Upper lobe of left lung (tissue), 6 donors: ENCODE results near the gene ZNF750. TPM values are rescaled to one million over a fixed set of nuclear protein-coding genes. Genes with fewer than 3 reads are reported as not detected.

Experiments
- ATAC-seq, 2 donors: fragments of 200-7000 bp; cut with Tn5 transposase; one replicate each; pipeline ENCODE4 v1.9.1; 2022; ENCODE audit warnings: mild to moderate bottlenecking in 2 of 2, moderate library complexity in 2 of 2; ENCODE audit not compliant: low FRiP score in 2 of 2
- DNase-seq, 2 donors: peaks; one replicate each; pipeline ENCODE4 v3.0.0-alpha.2; 2019 to 2020
- H3K27ac ChIP-seq, 4 donors: fragments of 200-600 bp; sonication (generic); one replicate each; pipeline ENCODE4 v1.5.1; 2016 to 2019
- H3K27me3 ChIP-seq, 4 donors: fragments of 200-600 bp; sonication (generic); one replicate each; pipeline ENCODE4 v1.5.1; 2017 to 2019
- H3K36me3 ChIP-seq, 4 donors: fragments of 200-600 bp; sonication (generic); one replicate each; pipeline ENCODE4 v1.5.1; 2016 to 2019
- H3K4me1 ChIP-seq, 4 donors: fragments of 200-600 bp; sonication (generic); one replicate each; pipeline ENCODE4 v1.5.1; 2018 to 2019
- H3K4me3 ChIP-seq, 4 donors: fragments of 200-600 bp; sonication (generic); one replicate each; pipeline ENCODE4 v1.5.1; 2017 to 2019; ENCODE audit warnings: mild to moderate bottlenecking in 2 of 4, moderate library complexity in 1 of 4
- H3K9me3 ChIP-seq, 4 donors: fragments of 200-600 bp; sonication (generic); one replicate each; pipeline ENCODE4 v1.5.1; 2018 to 2019
- CTCF ChIP-seq, 6 experiments: fragments of 450-650 bp in 4 of 6; fragments of 200-600 bp in 2 of 6; sonication (generic) in 2 of 6; IDR thresholded peaks; one replicate each; pipeline ENCODE4 v1.5.1; 2016 to 2019; ENCODE audit warnings: antibody characterized with exemption in 6 of 6
- EP300 ChIP-seq, 4 donors: sonication (generic); formaldehyde crosslinking; IDR thresholded peaks; one replicate each; pipeline ENCODE4 v1.5.1; 2017; ENCODE audit warnings: antibody characterized with exemption in 4 of 4, control low read depth in 2 of 4
- POLR2A ChIP-seq, 4 donors: fragments of 450-650 bp; IDR thresholded peaks; one replicate each; pipeline ENCODE4 v1.5.1; 2016 to 2017; ENCODE audit warnings: antibody characterized with exemption in 4 of 4, mild to moderate bottlenecking in 2 of 4
- POLR2AphosphoS5 ChIP-seq, 2 donors: sonication (generic); formaldehyde crosslinking; IDR thresholded peaks; one replicate each; pipeline ENCODE4 v1.5.1; 2017; ENCODE audit warnings: antibody characterized with exemption in 2 of 2
- WGBS, 2 donors: methylation state at CpG; one replicate each; pipeline ENCODE4 v1.1.5; 2017 to 2018; 5-methylcytosine and 5-hydroxymethylcytosine counted together
- total RNA-seq, 6 donors: library from RNA; depleted of rRNA in 4 of 6; stranded (reverse); fragments of >200 nt in 4 of 6; gene quantifications; one replicate each; pipeline versions ENCODE4 v1.1.0 to v1.2.1, GENCODE V29; 2016 to 2021
- donor health status: DM: no; HTN: no; CAD: no; lungs with moderate emphysema.
- donor health status: DM: no; HTN: yes; CAD: no; lungs with severe emphysema.

The ZNF750 gene
- total RNA-seq, 6 donors from 2014 or later: 2.9 to 14.4 (median 6.9) TPM

GRCh38 chr17:82795615-82796014, 44.2 kb downstream of the ZNF750 start:
- H3K36me3 ChIP-seq: peaks cover 0 to 17% (median 7%) of the 10 kb centered on the region in 4 donors
- peak; percentile 28 to 69 for ATAC-seq
- no peak overlapping the region for H3K4me3 ChIP-seq
- H3K4me1 ChIP-seq: peaks cover 0 to 9% (median 7%) of the 10 kb centered on the region in 4 donors
- peak in 1 of 2 donors; percentile 79 for DNase-seq
- 60 to 84% methylated on average over 8 to 14 of the region's 14 CpGs for WGBS, 2 donors
- H3K27me3 ChIP-seq: no peaks in the 10 kb centered on the region
- no peaks in the 10 kb centered on the region for H3K9me3 ChIP-seq
- TF ChIP-seq POLR2AphosphoS5 (IDR thresholded peaks at IDR 0.05) (no peak), CTCF (IDR thresholded peaks at IDR 0.05) (no peak), POLR2A (IDR thresholded peaks at IDR 0.05) (no peak), EP300 (IDR thresholded peaks at IDR 0.05) (no peak)
- no peak overlapping the region for H3K27ac ChIP-seq

GRCh38 chr17:82794781-82795482, 44.9 kb downstream of the ZNF750 start:
- DNase-seq: no peak
- H3K27me3 ChIP-seq: no peaks in the 10 kb centered on the region
- 81 to 91% methylated on average over 18 of the region's 18 CpGs for WGBS, 2 donors
- peaks cover 0 to 9% (median 7%) of the 10 kb centered on the region in 4 donors for H3K4me1 ChIP-seq
- H3K27ac ChIP-seq: no peak overlapping the region
- TF ChIP-seq POLR2A (IDR thresholded peaks at IDR 0.05) (no peak), POLR2AphosphoS5 (IDR thresholded peaks at IDR 0.05) (no peak), EP300 (IDR thresholded peaks at IDR 0.05) (no peak), CTCF (IDR thresholded peaks at IDR 0.05) (no peak)
- peaks cover 0 to 15% (median 4%) of the 10 kb centered on the region in 4 donors for H3K36me3 ChIP-seq
- no peak for ATAC-seq
- no peaks in the 10 kb centered on the region for H3K9me3 ChIP-seq
- H3K4me3 ChIP-seq: no peak overlapping the region

- Histone ChIP-seq H3K4me3 (no peak overlapping the region), H3K27ac (no peak overlapping the region), H3K27me3 (no peaks in the 10 kb centered on the region), H3K4me1 (peaks cover 0 to 9% (median 7%) of the 10 kb centered on the region in 4 donors), H3K9me3 (no peaks in the 10 kb centered on the region), H3K36me3 (peaks cover 0 to 13% (median 2%) of the 10 kb centered on the region in 4 donors)
- 87 to 92% methylated on average over 10 to 15 of the region's 15 CpGs for WGBS, 2 donors
- TF ChIP-seq POLR2A (IDR thresholded peaks at IDR 0.05): no peak
- TF ChIP-seq CTCF (IDR thresholded peaks at IDR 0.05): no peak
- no peak for TF ChIP-seq EP300 (IDR thresholded peaks at IDR 0.05)
- no peak for TF ChIP-seq POLR2AphosphoS5 (IDR thresholded peaks at IDR 0.05)
- no peak for ATAC-seq
- DNase-seq: no peak
Measured at GRCh38 chr17:82793974-82794630, 45.7 kb downstream of the ZNF750 start.

- Histone ChIP-seq H3K36me3 (peaks cover 0 to 5% (median 2%) of the 10 kb centered on the region in 4 donors), H3K4me3 (no peak overlapping the region), H3K27me3 (no peaks in the 10 kb centered on the region), H3K27ac (no peak overlapping the region), H3K4me1 (peaks cover 0 to 9% (median 7%) of the 10 kb centered on the region in 4 donors), H3K9me3 (no peaks in the 10 kb centered on the region)
- 92 to 93% methylated on average over 12 of the region's 12 CpGs for WGBS, 2 donors
- TF ChIP-seq CTCF (IDR thresholded peaks at IDR 0.05): no peak
- no peak for TF ChIP-seq POLR2A (IDR thresholded peaks at IDR 0.05)
- TF ChIP-seq EP300 (IDR thresholded peaks at IDR 0.05): no peak
- no peak for TF ChIP-seq POLR2AphosphoS5 (IDR thresholded peaks at IDR 0.05)
- no peak for DNase-seq
- ATAC-seq: peak in 1 of 2 donors; percentile 39
Measured at GRCh38 chr17:82791532-82791931, 48.3 kb downstream of the ZNF750 start.
